GM19099 (cell line): ENCODE results near the gene MEIS1.

Source experiments
- POLR2A ChIP-seq: IDR thresholded peaks from 3 replicates; pipeline ENCODE4 v1.6.1; 2011; ENCODE audit warnings: low read depth; ENCODE audit not compliant: insufficient read length; ENCODE audit errors: extremely low read depth

MEIS1 gene

GRCh38 chr2:66447677-66448076, 12.8 kb downstream of the MEIS1 start:
- TF ChIP-seq POLR2A, result no peak

- no peak for TF ChIP-seq POLR2A
Observed at GRCh38 chr2:66448136-66448991, 13.4 kb downstream of the MEIS1 start.

GRCh38 chr2:66452214-66452613, 17.3 kb downstream of the MEIS1 start:
- TF ChIP-seq POLR2A, result no peak

- no peak for TF ChIP-seq POLR2A
Observed at GRCh38 chr2:66452917-66453316, 18.0 kb downstream of the MEIS1 start.

GRCh38 chr2:66455490-66455889, 20.6 kb downstream of the MEIS1 start:
- TF ChIP-seq POLR2A, result no peak

- TF ChIP-seq POLR2A, result no peak
Observed at GRCh38 chr2:66456183-66457041, 21.5 kb downstream of the MEIS1 start.

GRCh38 chr2:66457545-66457944, 22.6 kb downstream of the MEIS1 start:
- no peak for TF ChIP-seq POLR2A

- TF ChIP-seq POLR2A, result no peak
Observed at GRCh38 chr2:66460031-66460430, 25.1 kb downstream of the MEIS1 start.

- TF ChIP-seq POLR2A, result no peak
Observed at GRCh38 chr2:66461001-66461663, 26.2 kb downstream of the MEIS1 start.

GRCh38 chr2:66461664-66462500, 27.0 kb downstream of the MEIS1 start:
- no peak for TF ChIP-seq POLR2A

- TF ChIP-seq POLR2A, result no peak
Observed at GRCh38 chr2:66462501-66462825, 27.5 kb downstream of the MEIS1 start.

- TF ChIP-seq POLR2A, result no peak
Observed at GRCh38 chr2:66463206-66463755, 28.4 kb downstream of the MEIS1 start.

- no peak for TF ChIP-seq POLR2A
Observed at GRCh38 chr2:66464930-66465637, 30.2 kb downstream of the MEIS1 start.

GRCh38 chr2:66466433-66466832, 31.5 kb downstream of the MEIS1 start:
- no peak for TF ChIP-seq POLR2A
